GM12891 (cell line): ENCODE results near the gene TUBB3.
A peak's percentile ranks its signal among the peaks of the same experiment; 100 is the strongest.
"Not testable (repeated sequence)": the region's sequence is repeated elsewhere in the genome, so short reads cannot be mapped to it uniquely, and the experiment has no call there.

ENCODE experiments used
- DNase-seq: peaks from one replicate; pipeline ENCODE4 v3.0.0; 2011; ENCODE audit warnings: low spot score; ENCODE audit not compliant: insufficient read length
- FAIRE-seq: peaks from 2 replicates; lab custom pipeline; 2011; peaks lifted over from hg19 to GRCh38; lab: Jason Lieb, UNC
- PAX5 ChIP-seq: IDR thresholded peaks from 2 replicates; pipeline ENCODE4 v1.6.1; 2011; ENCODE audit warnings: low read length, moderate library complexity, mild to moderate bottlenecking; ENCODE audit not compliant: insufficient read depth, severe bottlenecking
- POLR2A ChIP-seq: IDR thresholded peaks from 2 replicates; pipeline ENCODE4 v1.6.1; 2011; ENCODE audit warnings: low read depth, low read length, control low read depth
- POLR2AphosphoS5 ChIP-seq: IDR thresholded peaks from 2 replicates; pipeline ENCODE4 v1.6.1; 2011; ENCODE audit warnings: low read depth, low read length, control low read depth
- POU2F2 ChIP-seq: IDR thresholded peaks from 2 replicates; pipeline ENCODE4 v1.6.1; 2011; ENCODE audit warnings: low read depth, mild to moderate bottlenecking, control low read depth, low read length, moderate library complexity
- SPI1 ChIP-seq: IDR thresholded peaks from 2 replicates; pipeline ENCODE4 v1.6.1; 2011; ENCODE audit warnings: low read depth, low read length, control low read depth
- TAF1 ChIP-seq: IDR thresholded peaks from 2 replicates; pipeline ENCODE4 v1.6.1; 2011; ENCODE audit warnings: low read depth, low read length, control low read depth

TUBB3 gene

GRCh38 chr16:89924925-89925307 is 1.8 kb downstream of the TUBB3 start:
- TF ChIP-seq SPI1 (no peak), POU2F2 (no peak), POLR2AphosphoS5 (no peak), POLR2A (no peak)
- FAIRE-seq (no peak), DNase-seq (no peak)

DNA sequence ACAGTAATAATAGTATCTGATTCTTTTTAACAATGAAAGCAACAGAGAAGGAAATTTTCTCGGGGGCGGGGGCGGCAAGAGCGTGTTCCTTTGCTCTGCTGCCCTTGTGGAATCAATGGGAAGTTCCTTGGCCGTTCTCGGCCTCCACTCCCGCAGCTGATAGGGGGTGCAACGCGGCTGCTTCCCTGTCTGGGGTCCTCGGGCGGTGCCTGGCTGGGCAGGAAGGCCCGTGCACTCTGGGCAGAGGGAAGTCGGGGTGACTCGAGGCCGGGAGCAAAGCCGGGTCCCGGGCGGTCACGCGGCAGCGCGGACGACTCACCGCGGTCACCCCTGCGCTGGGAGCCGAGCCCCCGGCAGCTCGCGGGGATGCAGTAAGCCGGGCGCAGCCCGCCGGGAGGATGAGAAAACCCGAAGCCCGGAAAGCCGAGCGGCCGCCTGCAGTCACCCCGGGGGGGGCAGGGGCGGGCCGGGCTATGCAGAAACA is 2.5 kb downstream of the TUBB3 start:
- no peak for DNase-seq

DNA sequence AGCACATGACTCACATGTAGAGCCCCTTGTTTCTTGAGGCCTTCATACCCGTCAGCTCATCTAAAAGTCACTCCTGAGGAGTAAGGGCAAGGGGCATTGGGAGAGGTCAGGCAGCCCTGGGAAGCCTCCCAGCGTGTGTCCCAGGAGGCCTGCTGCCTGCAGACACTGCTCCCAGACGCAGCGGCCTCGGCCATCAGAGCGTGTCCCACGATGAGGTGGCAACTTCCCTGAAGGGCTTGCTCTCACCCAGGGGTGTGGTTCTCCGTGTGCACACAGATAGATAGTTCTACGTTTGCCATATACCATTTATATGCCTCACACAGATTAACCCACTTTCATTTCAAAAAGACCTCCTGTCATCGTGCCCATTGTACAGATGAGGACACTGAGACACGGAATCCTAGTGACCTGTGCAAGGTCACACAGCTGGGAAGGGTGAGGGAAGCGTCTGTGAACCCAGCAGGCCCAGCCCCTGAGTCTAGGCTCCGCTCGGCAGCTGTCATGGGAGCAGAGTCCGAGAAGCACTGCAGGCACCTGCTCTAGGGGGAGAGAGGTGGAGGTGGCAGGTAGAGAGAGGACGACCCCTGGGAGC is 8.3 kb downstream of the TUBB3 start:
- DNase-seq, result no peak
- no peak for TF ChIP-seq POLR2AphosphoS5
- TF ChIP-seq SPI1, result no peak
- TF ChIP-seq TAF1, result no peak
- no peak for TF ChIP-seq POU2F2
- TF ChIP-seq PAX5, result no peak
- no peak for FAIRE-seq

More for the DNA sequence above, 2.5 kb downstream of the TUBB3 start:
- TF ChIP-seq POLR2A, result no peak
- no peak for TF ChIP-seq POLR2AphosphoS5
- no peak for TF ChIP-seq POU2F2
- TF ChIP-seq TAF1, result no peak
- no peak for TF ChIP-seq SPI1
- TF ChIP-seq PAX5, result no peak
- FAIRE-seq, result no peak

- no peak for DNase-seq
- TF ChIP-seq POLR2AphosphoS5, result no peak
- 0 out of 2 replicates have a peak, but pooled peaks have one; percentile 3 for TF ChIP-seq SPI1
- FAIRE-seq, result no peak
Measured at GRCh38 chr16:89931964-89932363, 8.8 kb downstream of the TUBB3 start.

- not testable (repeated sequence) for FAIRE-seq, DNase-seq
Measured at GRCh38 chr16:89934019-89934418, 10.9 kb downstream of the TUBB3 start.

GRCh38 chr16:89934611-89935553 is 11.7 kb downstream of the TUBB3 start:
- FAIRE-seq (no peak), DNase-seq (no peak)
- no peak for TF ChIP-seq POLR2AphosphoS5
- TF ChIP-seq TAF1, result no peak

DNA sequence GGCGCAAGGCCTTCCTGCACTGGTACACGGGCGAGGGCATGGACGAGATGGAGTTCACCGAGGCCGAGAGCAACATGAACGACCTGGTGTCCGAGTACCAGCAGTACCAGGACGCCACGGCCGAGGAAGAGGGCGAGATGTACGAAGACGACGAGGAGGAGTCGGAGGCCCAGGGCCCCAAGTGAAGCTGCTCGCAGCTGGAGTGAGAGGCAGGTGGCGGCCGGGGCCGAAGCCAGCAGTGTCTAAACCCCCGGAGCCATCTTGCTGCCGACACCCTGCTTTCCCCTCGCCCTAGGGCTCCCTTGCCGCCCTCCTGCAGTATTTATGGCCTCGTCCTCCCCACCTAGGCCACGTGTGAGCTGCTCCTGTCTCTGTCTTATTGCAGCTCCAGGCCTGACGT is 12.5 kb downstream of the TUBB3 start:
- DNase-seq, FAIRE-seq: not testable (repeated sequence)

- TF ChIP-seq SPI1 (no peak), PAX5 (no peak), POLR2A (no peak), POLR2AphosphoS5 (no peak), TAF1 (no peak), POU2F2 (no peak)
- FAIRE-seq (no peak), DNase-seq (no peak)
Measured at GRCh38 chr16:89936034-89936433, 12.9 kb downstream of the TUBB3 start.

DNA sequence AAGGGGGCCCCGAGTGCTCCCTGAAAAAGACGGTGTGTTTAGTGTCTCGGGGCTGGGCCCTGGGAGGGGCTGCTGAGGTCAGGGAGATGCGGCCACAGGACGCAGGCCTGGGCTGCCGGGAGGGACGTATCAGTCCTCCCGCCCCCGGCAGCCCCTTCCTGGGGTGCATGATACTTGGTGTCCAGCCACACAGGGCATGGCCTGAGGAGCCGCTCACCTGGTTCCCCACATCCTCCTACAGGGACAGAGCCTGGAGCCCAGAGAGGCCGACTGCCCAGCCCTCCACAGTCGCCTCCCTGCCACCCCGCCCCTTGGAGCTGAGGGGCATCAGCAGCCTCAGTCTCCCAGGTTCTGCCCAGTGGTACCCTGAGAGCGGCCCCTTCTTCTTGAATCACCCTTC is 13.4 kb downstream of the TUBB3 start:
- no peak for DNase-seq
- TF ChIP-seq POLR2A (no peak), POLR2AphosphoS5 (no peak), PAX5 (no peak), TAF1 (no peak), POU2F2 (no peak), SPI1 (no peak)
- no peak for FAIRE-seq

DNA sequence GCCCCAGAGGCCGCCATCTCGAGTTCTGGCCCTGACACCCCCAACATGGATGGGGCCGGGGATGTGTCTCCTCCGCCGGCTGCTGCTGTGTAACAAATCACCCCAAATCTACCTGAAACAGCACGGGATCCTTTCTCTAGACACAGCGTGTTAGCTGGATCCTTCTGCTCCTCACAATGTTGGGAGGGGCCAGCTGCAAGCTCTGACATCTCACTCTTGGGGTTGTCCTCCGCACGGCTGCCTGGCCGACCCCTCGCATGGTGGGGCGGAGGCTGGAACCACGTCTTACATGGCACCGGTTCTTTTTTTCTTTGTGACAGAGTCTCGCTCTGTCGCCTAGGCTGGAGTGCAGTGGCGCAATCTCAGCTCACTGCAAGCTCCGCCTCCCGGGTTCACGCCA is 13.8 kb downstream of the TUBB3 start:
- DNase-seq (no peak), FAIRE-seq (no peak)
- TF ChIP-seq POU2F2 (no peak), PAX5 (no peak), POLR2AphosphoS5 (no peak), POLR2A (no peak), TAF1 (no peak), SPI1 (no peak)
